HK-2 (cell line): ENCODE measurements around the gene WDR20.
A peak's percentile ranks its signal among the peaks of the same experiment; 100 is the strongest.

ENCODE experiments used
- DNase-seq: peaks from one replicate; pipeline ENCODE4 v3.0.0-alpha.2; 2018; ENCODE audit not compliant: unreplicated experiment

The WDR20 gene

GRCh38 chr14:102218688-102219087 lies 79.0 kb downstream of the WDR20 start:
- no peak for DNase-seq

- DNase-seq, result no peak
These were observed 79.6 kb downstream of the WDR20 start for GRCh38 chr14:102219316-102219715.

GRCh38 chr14:102220031-102220430 lies 80.3 kb downstream of the WDR20 start:
- no peak for DNase-seq

- no peak for DNase-seq
These were observed 81.3 kb downstream of the WDR20 start for GRCh38 chr14:102221026-102221425.

- DNase-seq, result no peak
These were observed 82.4 kb downstream of the WDR20 start for GRCh38 chr14:102222009-102222575.

- no peak for DNase-seq
These were observed 83.1 kb downstream of the WDR20 start for GRCh38 chr14:102222751-102223150.

- no peak for DNase-seq
These were observed 84.0 kb downstream of the WDR20 start for GRCh38 chr14:102223682-102224081.

GRCh38 chr14:102225386-102225785 lies 85.7 kb downstream of the WDR20 start:
- DNase-seq, result peak; percentile 14

GRCh38 chr14:102225936-102226335 lies 86.2 kb downstream of the WDR20 start:
- DNase-seq, result no peak

GRCh38 chr14:102226356-102227125 lies 86.8 kb downstream of the WDR20 start:
- no peak for DNase-seq

GRCh38 chr14:102227184-102227964 lies 87.7 kb downstream of the WDR20 start:
- DNase-seq, result no peak

- DNase-seq, result no peak
These were observed 89.5 kb downstream of the WDR20 start for GRCh38 chr14:102229071-102229738.

- DNase-seq, result no peak
These were observed 90.0 kb downstream of the WDR20 start for GRCh38 chr14:102229739-102230092.

- DNase-seq, result no peak
These were observed 90.9 kb downstream of the WDR20 start for GRCh38 chr14:102230481-102231210.

- DNase-seq, result no peak
These were observed 92.0 kb downstream of the WDR20 start for GRCh38 chr14:102231476-102232347.

- no peak for DNase-seq
These were observed 92.6 kb downstream of the WDR20 start for GRCh38 chr14:102232348-102232625.

- DNase-seq, result no peak
These were observed 93.4 kb downstream of the WDR20 start for GRCh38 chr14:102233081-102233480.

- no peak for DNase-seq
These were observed 94.9 kb downstream of the WDR20 start for GRCh38 chr14:102234331-102235264.

- peak; percentile 45 for DNase-seq
These were observed 95.7 kb downstream of the WDR20 start for GRCh38 chr14:102235275-102235897.
